Panc1 (cell line): ENCODE results near the gene TPSB2. TPM values are rescaled to one million over a fixed set of nuclear protein-coding genes. Genes with fewer than 3 reads are reported as not detected.

Experiments
- ATAC-seq: fragments of 200-7000 bp; cut with Tn5 transposase; 2 replicates; pipeline ENCODE4 v1.9.1; 2020; ENCODE audit warnings: mild to moderate bottlenecking, moderate library complexity
- BruUV-seq: library from RNA; stranded (reverse); fragments of 400-500 nt; replicated peaks from 2 replicates; lab custom pipeline; 2021; lab: Mats Ljungman, UMichigan
- CTCF ChIA-PET: fragments of 300-600 bp; sonication (Branson Sonifier 250); formaldehyde crosslinking; loops from one replicate; lab custom pipeline; 2022; ENCODE audit warnings: antibody characterized with exemption; lab: Charles Lee
- POLR2A ChIA-PET: fragments of 300-600 bp; sonication (Branson Sonifier 250); formaldehyde crosslinking; loops from one replicate; lab custom pipeline; 2022; ENCODE audit warnings: antibody characterized with exemption; lab: Charles Lee
- DNase-seq: peaks from one replicate; pipeline ENCODE4 v3.0.0-alpha.2; 2010; ENCODE audit warnings: low read depth, low spot score
- H3K27ac ChIP-seq: 2 replicates; pipeline ENCODE4 v1.5.1; 2011; ENCODE audit warnings: mild to moderate bottlenecking, low read length, inconsistent platforms
- H3K27me3 ChIP-seq: fragments of 200-500 bp; sonication (Bioruptor generic); 2 replicates; pipeline ENCODE4 v1.6.0; 2014; ENCODE audit warnings: low read length, inconsistent platforms; ENCODE audit not compliant: control insufficient read depth, insufficient read depth
- H3K36me3 ChIP-seq: fragments of 200-500 bp; sonication (Bioruptor generic); 2 replicates; pipeline ENCODE4 v1.5.1; 2014; ENCODE audit warnings: inconsistent platforms, mild to moderate bottlenecking, low read length, moderate library complexity; ENCODE audit not compliant: control insufficient read depth, insufficient read depth
- H3K4me1 ChIP-seq: 2 replicates; pipeline ENCODE4 v1.5.1; 2011; ENCODE audit warnings: inconsistent platforms, mild to moderate bottlenecking, low read length, moderate library complexity; ENCODE audit not compliant: control insufficient read depth, insufficient read depth
- H3K4me3 ChIP-seq, 2 experiments: 2 replicates each; pipeline ENCODE4 v1.5.1; 2011 to 2012; ENCODE audit warnings: low read depth in 2 of 2, low read length in 2 of 2, mild to moderate bottlenecking in 2 of 2, inconsistent platforms in 1 of 2, moderate library complexity in 1 of 2
- H3K9me3 ChIP-seq: fragments of 200-500 bp; sonication (Bioruptor generic); 2 replicates; pipeline ENCODE4 v1.5.1; 2014; ENCODE audit warnings: low read depth, mild to moderate bottlenecking, inconsistent platforms, low read length, moderate library complexity; ENCODE audit not compliant: control insufficient read depth, insufficient read depth
- CTCF ChIP-seq: fragments of 450-650 bp; IDR thresholded peaks from 2 replicates; pipeline ENCODE4 v1.5.1; 2017; ENCODE audit warnings: mild to moderate bottlenecking
- POLR2AphosphoS5 ChIP-seq: IDR thresholded peaks from 2 replicates; pipeline ENCODE4 v1.6.1; 2012; ENCODE audit warnings: mild to moderate bottlenecking, low read depth, low read length, moderate library complexity
- REST ChIP-seq, 2 experiments: IDR thresholded peaks; 2 replicates each; pipeline ENCODE4 v1.6.1; 2011 to 2012; ENCODE audit warnings: low read depth in 2 of 2, control low read depth in 1 of 2, low read length in 1 of 2, mild to moderate bottlenecking in 1 of 2, moderate library complexity in 1 of 2; ENCODE audit not compliant: insufficient read depth in 1 of 2
- SIN3A ChIP-seq: IDR thresholded peaks from 2 replicates; pipeline ENCODE4 v1.6.1; 2012; ENCODE audit warnings: low read depth, mild to moderate bottlenecking, low read length, moderate library complexity, borderline replicate concordance; ENCODE audit not compliant: insufficient read depth
- TCF7L2 ChIP-seq: IDR thresholded peaks from 2 replicates; pipeline ENCODE4 v1.6.1; 2011; ENCODE audit warnings: mild to moderate bottlenecking, low read depth, low read length, inconsistent platforms
- in situ Hi-C: cut with HindIII; loops from 2 replicates; pipeline ENCODE4 v1.10.0; 2016; ENCODE audit warnings: low sequenced_read_pairs, low pct_unique_long_range_greater_than_20kb
- intact Hi-C: fragments of 100-400 bp; cut with micrococcal nuclease; formaldehyde crosslinking; loops from one replicate; pipeline ENCODE4 v1.10.0; 2022; ENCODE audit not compliant: unreplicated experiment
- total RNA-seq: library from RNA; stranded (reverse); gene quantifications from one replicate; pipeline ENCODE4 v1.2.1, GENCODE V29; 2021; ENCODE audit not compliant: unreplicated experiment

The TPSB2 gene
- total RNA-seq, 1 experiment from 2014 or later = 0.57 TPM

DNA sequence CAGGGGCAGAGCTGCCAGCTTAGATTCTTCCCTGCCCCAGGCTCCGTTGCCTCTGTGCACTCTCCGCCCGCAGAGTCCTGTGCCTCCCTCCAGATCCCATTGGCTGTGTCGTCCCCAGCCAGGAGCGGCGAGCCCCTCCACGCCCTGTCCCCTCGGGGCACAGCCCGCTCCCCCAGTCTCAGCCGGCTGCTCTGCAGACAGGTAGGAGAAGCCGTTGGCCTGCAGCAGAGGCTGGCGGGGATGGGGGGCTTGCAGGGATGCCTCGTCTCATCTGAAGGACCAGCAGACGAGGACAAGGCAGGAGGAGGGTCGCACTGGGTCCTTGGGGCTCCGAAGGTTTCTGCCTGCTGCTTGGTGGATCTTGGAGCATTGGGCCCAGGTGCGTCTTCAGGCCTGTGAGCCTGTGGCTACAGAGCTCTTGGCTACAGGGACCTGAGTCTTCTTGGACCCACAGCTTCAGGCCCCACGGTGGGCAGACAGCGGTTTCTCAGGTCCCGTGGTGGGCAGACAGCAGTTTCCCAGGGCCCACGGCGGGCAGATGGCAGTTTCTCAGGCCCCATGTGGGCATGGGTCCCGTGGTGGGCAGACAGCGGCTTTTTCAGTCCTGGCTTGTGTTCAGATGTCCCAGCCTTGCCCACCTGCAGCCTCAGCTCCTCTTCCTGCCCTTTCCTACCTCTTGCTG, 10.9 kb downstream of the TPSB2 start:
- no peaks in the 10 kb centered on the region for H3K27me3 ChIP-seq
- ChIA-PET CTCF (no interaction called here), POLR2A (no interaction called here)
- no peak for DNase-seq
- in situ Hi-C loops (no loop called here), intact Hi-C loops (no loop called here)
- H3K4me3 ChIP-seq = no peak overlapping the region
- H3K9me3 ChIP-seq = no peaks in the 10 kb centered on the region
- no TSS peak for BruUV-seq
- no peak for ATAC-seq
- H3K36me3 ChIP-seq = no peaks in the 10 kb centered on the region
- no peaks in the 10 kb centered on the region; the same call in 1 of the 2 replicates for H3K4me1 ChIP-seq
- H3K27ac ChIP-seq = no peak overlapping the region
- no peak for TF ChIP-seq REST (IDR thresholded peaks at IDR 0.05; ENCODE audit: insufficient read depth in 1 of 2, low read depth in 2 of 2, low read length in 1 of 2)
- no peak for TF ChIP-seq POLR2AphosphoS5
- no peak for TF ChIP-seq TCF7L2
- TF ChIP-seq SIN3A = no peak
- TF ChIP-seq CTCF = no peak

DNA sequence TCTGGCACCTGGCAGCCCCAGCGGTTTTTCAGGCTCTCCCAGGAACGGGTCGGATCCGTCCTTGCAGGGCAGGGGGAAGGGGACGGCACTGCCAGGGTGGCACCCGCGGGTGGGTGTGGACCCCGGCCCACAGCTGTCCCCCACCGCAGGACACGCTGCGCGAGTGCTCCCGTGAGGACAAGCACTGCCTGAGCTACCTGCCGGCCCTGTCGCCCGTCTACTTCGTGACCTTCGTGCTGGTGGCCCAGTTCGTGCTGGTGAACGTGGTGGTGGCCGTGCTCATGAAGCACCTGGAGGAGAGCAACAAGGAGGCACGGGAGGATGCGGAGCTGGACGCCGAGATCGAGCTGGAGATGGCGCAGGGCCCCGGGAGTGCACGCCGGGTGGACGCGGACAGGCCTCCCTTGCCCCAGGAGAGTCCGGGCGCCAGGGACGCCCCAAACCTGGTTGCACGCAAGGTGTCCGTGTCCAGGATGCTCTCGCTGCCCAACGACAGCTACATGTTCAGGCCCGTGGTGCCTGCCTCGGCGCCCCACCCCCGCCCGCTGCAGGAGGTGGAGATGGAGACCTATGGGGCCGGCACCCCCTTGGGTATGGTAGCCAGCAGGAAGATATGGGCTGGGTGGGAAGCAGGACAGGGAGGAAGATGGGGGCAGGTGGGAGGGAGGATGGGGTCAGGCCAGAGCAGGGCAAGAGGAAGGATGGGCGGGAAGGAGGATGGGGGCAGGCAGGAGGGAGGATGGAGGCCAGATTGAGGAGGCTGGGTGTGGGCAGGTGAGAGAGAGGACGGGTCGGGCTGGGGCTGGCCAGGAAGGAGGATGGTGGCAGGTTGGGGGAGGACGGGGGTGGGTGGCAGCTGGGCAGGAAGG, 11.7 kb downstream of the TPSB2 start:
- DNase-seq (no peak), ATAC-seq (no peak)
- ChIA-PET CTCF (no interaction called here), POLR2A (no interaction called here)
- no peaks in the 10 kb centered on the region for H3K27me3 ChIP-seq
- no peak overlapping the region for H3K4me3 ChIP-seq
- TF ChIP-seq TCF7L2 (no peak), REST (IDR thresholded peaks at IDR 0.05; ENCODE audit: insufficient read depth in 1 of 2, low read depth in 2 of 2, low read length in 1 of 2) (no peak), POLR2AphosphoS5 (no peak), CTCF (no peak), SIN3A (no peak)
- BruUV-seq = no TSS peak
- no peaks in the 10 kb centered on the region for H3K36me3 ChIP-seq
- H3K4me1 ChIP-seq = no peaks in the 10 kb centered on the region
- H3K9me3 ChIP-seq = no peaks in the 10 kb centered on the region
- in situ Hi-C loops (no loop called here), intact Hi-C loops (no loop called here)
- H3K27ac ChIP-seq = no peak overlapping the region
